ENCODE results near the gene PIK3C3.
"Not testable (repeated sequence)": the region's sequence is repeated elsewhere in the genome, so short reads cannot be mapped to it uniquely, and the experiment has no call there.

Gene PIK3C3

GRCh38 chr18:42087876-42088275 lies 132.8 kb downstream of the PIK3C3 start:
- Mint-ChIP-seq H3K4me1 (no peaks in the 10 kb centered on the region), H3K9me3 (peaks cover 5 to 13% of the 10 kb centered on the region in 2 donors), H3K27me3 (no peaks in the 10 kb centered on the region), H3K36me3 (peaks cover 22 to 29% of the 10 kb centered on the region in 2 donors), H3K4me3 (no peak overlapping the region), H3K27ac (no peak overlapping the region)
- DNase-seq, result no peak
- ATAC-seq (replicated peaks), result no peak

- H3K27me3 Mint-ChIP-seq, result no peaks in the 10 kb centered on the region
These were observed 137.8 kb downstream of the PIK3C3 start for GRCh38 chr18:42092848-42093247.

GRCh38 chr18:42094875-42095274 lies 139.8 kb downstream of the PIK3C3 start:
- Mint-ChIP-seq H3K4me3 (no peak overlapping the region), H3K27ac (no peak overlapping the region), H3K27me3 (no peaks in the 10 kb centered on the region), H3K4me1 (no peaks in the 10 kb centered on the region), H3K36me3 (no peaks in the 10 kb centered on the region), H3K9me3 (no peaks in the 10 kb centered on the region)
- ATAC-seq (replicated peaks) (no peak), DNase-seq (no peak)

More at GRCh38 chr18:42092848-42093247, 137.8 kb downstream of the PIK3C3 start:
- ATAC-seq (replicated peaks) (no peak), DNase-seq (no peak)
- H3K36me3 Mint-ChIP-seq, result peaks cover 5 to 6% of the 10 kb centered on the region in 2 donors
- peaks cover 0 to 2% of the 10 kb centered on the region in 2 donors for H3K9me3 Mint-ChIP-seq
- no peak overlapping the region for H3K4me3 Mint-ChIP-seq
- H3K27ac Mint-ChIP-seq, result no peak overlapping the region
- H3K4me1 Mint-ChIP-seq, result no peaks in the 10 kb centered on the region

- H3K27me3 Mint-ChIP-seq, result no peaks in the 10 kb centered on the region
- no peak overlapping the region for H3K27ac Mint-ChIP-seq
- H3K4me1 Mint-ChIP-seq, result no peaks in the 10 kb centered on the region
- H3K4me3 Mint-ChIP-seq, result no peak overlapping the region
- no peak for DNase-seq
- H3K9me3 Mint-ChIP-seq, result no peaks in the 10 kb centered on the region
- no peaks in the 10 kb centered on the region for H3K36me3 Mint-ChIP-seq
- ATAC-seq (replicated peaks), result no peak
These were observed 140.8 kb downstream of the PIK3C3 start for GRCh38 chr18:42095732-42096377.

DNA sequence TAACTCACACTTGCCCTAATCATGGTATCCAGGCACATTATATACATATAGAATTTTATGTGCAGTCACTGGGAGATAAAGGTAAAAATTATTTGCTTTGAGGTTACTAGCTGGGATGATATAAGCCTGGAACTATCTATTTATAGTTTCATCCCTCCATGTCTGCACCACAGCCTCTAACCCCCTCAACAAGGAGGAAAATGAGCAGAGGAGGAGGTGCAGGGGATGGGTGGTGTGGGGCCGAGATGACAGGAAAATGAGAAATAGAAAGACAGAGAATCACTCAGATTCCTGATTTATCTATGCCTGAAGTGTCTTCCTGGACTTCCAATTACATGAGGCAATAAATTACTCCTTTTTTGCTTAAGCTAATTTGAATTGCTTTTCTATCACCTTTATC lies 145.2 kb downstream of the PIK3C3 start:
- H3K36me3 Mint-ChIP-seq, result no peaks in the 10 kb centered on the region
- no peaks in the 10 kb centered on the region for H3K4me1 Mint-ChIP-seq
- no peak overlapping the region for H3K27ac Mint-ChIP-seq
- DNase-seq (no peak), ATAC-seq (replicated peaks) (no peak)
- no peaks in the 10 kb centered on the region for H3K9me3 Mint-ChIP-seq
- no peak overlapping the region for H3K4me3 Mint-ChIP-seq
- no peaks in the 10 kb centered on the region for H3K27me3 Mint-ChIP-seq

DNA sequence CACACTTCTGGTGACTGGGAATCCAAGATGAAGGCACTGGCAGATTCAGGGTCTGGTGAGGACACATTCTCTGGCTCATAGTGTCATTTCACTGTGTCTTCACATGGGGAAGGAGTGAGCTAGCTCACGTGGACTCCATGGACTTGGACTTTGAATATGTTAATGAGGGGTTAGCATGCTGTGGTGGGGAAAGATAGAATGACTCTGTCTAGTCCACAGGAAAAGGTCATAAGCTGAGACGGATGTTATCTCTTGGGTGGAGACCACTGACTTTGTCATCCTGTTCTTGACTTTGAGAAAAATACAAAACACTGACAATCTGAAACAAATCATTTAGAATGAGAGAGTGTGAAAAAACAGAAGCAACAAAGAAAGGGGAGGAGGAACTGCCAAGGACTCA lies 145.9 kb downstream of the PIK3C3 start:
- no peak overlapping the region for H3K4me3 Mint-ChIP-seq
- ATAC-seq (replicated peaks), result peak in 1 of 2 donors; percentile 43
- no peaks in the 10 kb centered on the region for H3K4me1 Mint-ChIP-seq
- no peak overlapping the region for H3K27ac Mint-ChIP-seq
- H3K9me3 Mint-ChIP-seq, result no peaks in the 10 kb centered on the region
- H3K27me3 Mint-ChIP-seq, result no peaks in the 10 kb centered on the region
- no peak for DNase-seq
- H3K36me3 Mint-ChIP-seq, result no peaks in the 10 kb centered on the region

GRCh38 chr18:42105394-42105793 lies 150.4 kb downstream of the PIK3C3 start:
- ATAC-seq (replicated peaks) (no peak), DNase-seq (no peak)
- Mint-ChIP-seq H3K4me1 (no peaks in the 10 kb centered on the region), H3K27me3 (no peaks in the 10 kb centered on the region), H3K27ac (no peak overlapping the region), H3K9me3 (no peaks in the 10 kb centered on the region), H3K36me3 (no peaks in the 10 kb centered on the region), H3K4me3 (no peak overlapping the region)

- H3K36me3 Mint-ChIP-seq, result no peaks in the 10 kb centered on the region
- H3K27ac Mint-ChIP-seq, result no peak overlapping the region
- DNase-seq, result no peak
- no peak for ATAC-seq (replicated peaks)
- H3K4me1 Mint-ChIP-seq, result no peaks in the 10 kb centered on the region
- H3K27me3 Mint-ChIP-seq, result no peaks in the 10 kb centered on the region
- no peaks in the 10 kb centered on the region for H3K9me3 Mint-ChIP-seq
- H3K4me3 Mint-ChIP-seq, result no peak overlapping the region
These were observed 151.8 kb downstream of the PIK3C3 start for GRCh38 chr18:42106784-42107183.

GRCh38 chr18:42107287-42107686 lies 152.3 kb downstream of the PIK3C3 start:
- no peak for ATAC-seq (replicated peaks)
- Mint-ChIP-seq H3K36me3 (no peaks in the 10 kb centered on the region), H3K27ac (no peak overlapping the region), H3K4me1 (no peaks in the 10 kb centered on the region), H3K27me3 (no peaks in the 10 kb centered on the region), H3K4me3 (no peak overlapping the region), H3K9me3 (peaks cover 0 to 1% of the 10 kb centered on the region in 2 donors)
- no peak for DNase-seq

DNA sequence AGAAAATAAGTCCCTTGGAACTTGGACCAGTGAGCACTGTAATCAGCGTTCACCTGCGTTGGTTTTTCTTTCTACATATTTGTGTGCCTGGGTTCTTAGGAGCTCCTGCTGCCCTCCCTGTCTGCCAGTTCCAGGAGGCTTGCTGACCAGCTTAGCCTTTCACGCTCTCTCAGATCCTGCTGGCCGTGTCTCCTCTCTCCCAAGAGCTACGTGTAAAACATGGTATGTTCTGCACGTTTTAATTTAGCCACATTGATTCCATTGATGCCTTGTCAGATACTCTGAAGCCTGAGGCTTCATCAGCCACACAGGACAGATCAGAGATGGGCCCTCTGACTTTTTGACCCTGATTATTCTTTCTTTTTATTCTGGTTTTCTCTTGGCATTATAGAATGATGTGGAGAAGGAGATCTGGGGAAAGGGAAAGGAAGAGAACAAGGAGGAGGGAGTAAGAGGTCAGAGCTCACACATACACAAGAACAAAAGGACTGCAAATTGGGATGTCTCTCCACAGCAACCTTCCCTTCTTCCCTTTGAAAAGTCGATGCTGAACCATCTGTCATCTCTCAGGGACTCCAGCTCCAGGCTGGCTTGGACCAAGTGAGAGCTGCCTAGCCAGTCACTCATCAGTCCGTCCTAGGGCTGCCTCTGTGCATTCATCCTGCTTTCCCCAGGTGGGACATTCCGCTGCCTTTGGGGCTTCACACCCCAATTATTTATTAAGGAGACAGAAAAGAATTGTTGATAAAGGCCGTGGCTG lies 152.8 kb downstream of the PIK3C3 start:
- H3K4me3 Mint-ChIP-seq, result no peak overlapping the region

DNA sequence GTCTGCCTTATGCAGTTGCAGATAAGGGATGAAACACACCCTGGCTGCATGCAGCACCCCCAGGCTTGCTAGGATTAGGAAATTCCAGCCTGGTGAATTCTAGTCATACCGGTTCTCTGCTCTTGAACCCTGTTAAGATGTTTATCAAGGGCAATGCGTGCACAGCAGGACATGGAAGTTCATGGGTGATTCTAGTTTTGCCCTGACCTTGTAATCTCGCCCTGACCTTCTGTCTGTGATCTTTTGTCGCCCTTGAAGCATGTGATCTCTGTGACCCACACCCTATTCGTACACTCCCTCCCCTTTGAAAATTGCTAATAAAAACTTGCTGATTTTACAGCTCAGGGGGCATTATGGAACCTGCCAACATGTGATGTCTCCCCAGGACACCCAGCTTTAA lies 157.1 kb downstream of the PIK3C3 start:
- not testable (repeated sequence) for H3K27ac Mint-ChIP-seq; H3K36me3 Mint-ChIP-seq; H3K4me3 Mint-ChIP-seq; DNase-seq; H3K27me3 Mint-ChIP-seq; H3K9me3 Mint-ChIP-seq; ATAC-seq (replicated peaks)
- H3K4me1 Mint-ChIP-seq, result peaks cover 7 to 14% of the 10 kb centered on the region in 2 donors

More for the DNA sequence above, 152.8 kb downstream of the PIK3C3 start:
- H3K27me3 Mint-ChIP-seq, result no peaks in the 10 kb centered on the region
- H3K27ac Mint-ChIP-seq, result no peak overlapping the region
- ATAC-seq (replicated peaks) (no peak), DNase-seq (no peak)
- no peaks in the 10 kb centered on the region for H3K4me1 Mint-ChIP-seq
- peaks cover 0 to 1% of the 10 kb centered on the region in 2 donors for H3K9me3 Mint-ChIP-seq
- no peaks in the 10 kb centered on the region for H3K36me3 Mint-ChIP-seq

GRCh38 chr18:42112657-42113420 lies 157.8 kb downstream of the PIK3C3 start:
- ATAC-seq (replicated peaks) (no peak), DNase-seq (no peak)
- no peak overlapping the region for H3K27ac Mint-ChIP-seq
- peaks cover 0 to 1% of the 10 kb centered on the region in 2 donors for H3K9me3 Mint-ChIP-seq
- peaks cover 2 to 7% of the 10 kb centered on the region in 2 donors for H3K27me3 Mint-ChIP-seq
- H3K4me1 Mint-ChIP-seq, result peaks cover 7 to 14% of the 10 kb centered on the region in 2 donors
- no peak overlapping the region for H3K4me3 Mint-ChIP-seq
- H3K36me3 Mint-ChIP-seq, result no peaks in the 10 kb centered on the region

GRCh38 chr18:42113529-42114191 lies 158.6 kb downstream of the PIK3C3 start:
- peaks cover 7 to 14% of the 10 kb centered on the region in 2 donors for H3K4me1 Mint-ChIP-seq
- DNase-seq (no peak), ATAC-seq (replicated peaks) (peak; percentile 74 to 77)
- H3K27ac Mint-ChIP-seq, result no peak overlapping the region
- no peaks in the 10 kb centered on the region for H3K36me3 Mint-ChIP-seq
- no peak overlapping the region for H3K4me3 Mint-ChIP-seq
- peaks cover 5 to 11% of the 10 kb centered on the region in 2 donors for H3K27me3 Mint-ChIP-seq
- peaks cover 0 to 1% of the 10 kb centered on the region in 2 donors for H3K9me3 Mint-ChIP-seq

DNA sequence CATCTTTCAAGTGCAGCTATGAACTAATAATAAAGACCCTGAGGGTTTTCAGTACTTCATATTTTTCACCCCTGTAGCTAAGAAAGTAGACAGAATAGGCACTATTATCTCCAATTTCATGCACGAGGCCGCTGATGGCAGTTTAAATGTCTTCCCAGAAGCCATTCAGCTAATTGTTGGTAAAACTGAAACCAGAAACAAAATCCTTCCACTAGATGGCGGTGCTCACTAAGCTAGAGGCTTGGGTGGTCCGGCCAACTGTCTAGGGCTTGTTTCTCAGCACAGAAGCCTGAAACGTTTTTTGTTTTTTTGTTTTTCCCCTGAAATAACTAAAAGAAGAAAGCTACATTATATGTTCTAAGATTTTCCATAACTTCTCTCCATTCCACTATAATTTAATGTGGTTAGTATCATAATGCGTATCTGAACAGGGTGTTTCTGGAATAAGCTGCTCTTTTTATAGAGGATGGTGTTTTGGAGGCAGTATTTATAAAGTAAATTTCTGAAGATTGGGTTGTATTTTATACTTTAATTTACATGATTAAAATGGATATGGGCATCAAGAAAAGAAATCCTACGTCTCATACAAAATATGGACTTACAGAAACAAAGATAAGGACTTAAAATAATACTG lies 159.4 kb downstream of the PIK3C3 start:
- ATAC-seq (replicated peaks) (peak; percentile 82 to 89), DNase-seq (peak; percentile 44)
- H3K36me3 Mint-ChIP-seq, result no peaks in the 10 kb centered on the region
- H3K27ac Mint-ChIP-seq, result no peak overlapping the region
- H3K9me3 Mint-ChIP-seq, result peaks cover 0 to 1% of the 10 kb centered on the region in 2 donors
- H3K4me1 Mint-ChIP-seq, result peaks cover 7 to 14% of the 10 kb centered on the region in 2 donors
- H3K4me3 Mint-ChIP-seq, result no peak overlapping the region
- peaks cover 5 to 11% of the 10 kb centered on the region in 2 donors for H3K27me3 Mint-ChIP-seq
